ENCODE measurements around the gene PHOSPHO1. TPM values are rescaled to one million over a fixed set of nuclear protein-coding genes. Genes with fewer than 3 reads are reported as not detected.

PHOSPHO1 gene
- total RNA-seq, 4 donors from 2014 or later, result 1.7 TPM; not detected in 3

DNA sequence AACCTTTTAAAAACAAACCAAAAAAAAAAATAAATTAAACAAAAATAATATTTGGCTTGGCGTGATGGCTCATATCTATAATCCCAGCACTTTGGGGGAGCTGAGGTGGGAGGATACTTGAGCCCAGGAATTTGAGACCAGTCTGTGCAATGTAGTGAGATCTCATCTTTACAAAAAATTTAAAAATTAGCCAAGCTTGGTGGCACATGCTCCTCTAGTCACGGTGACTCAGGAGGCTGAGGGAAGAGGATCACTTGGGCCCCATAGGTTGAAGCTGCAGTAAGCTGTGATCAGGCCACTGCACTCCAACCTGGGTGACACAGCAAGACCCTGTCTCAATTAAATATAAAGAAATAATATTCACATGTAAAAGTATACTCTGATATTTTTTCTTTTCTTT is 32.4 kb downstream of the PHOSPHO1 start:
- intact Hi-C loops (cut with DNase I), result no loop called here
- Histone ChIP-seq H3K4me1 (peaks cover 8 to 13% of the 10 kb centered on the region in 2 donors), H3K9me3 (no peaks in the 10 kb centered on the region), H3K4me3 (replicated peaks in 1 of 3) (no peak overlapping the region), H3K27me3 (no peaks in the 10 kb centered on the region), H3K27ac (peak overlapping the region; percentile 6 to 57 (median 33)), H3K36me3 (no peaks in the 10 kb centered on the region)
- peak in 1 of 2 donors; percentile 10 for DNase-seq
- WGBS, 2 donors, result 72 to 82% methylated on average over 2 of the region's 2 CpGs
- TF ChIP-seq, protein P1, sequence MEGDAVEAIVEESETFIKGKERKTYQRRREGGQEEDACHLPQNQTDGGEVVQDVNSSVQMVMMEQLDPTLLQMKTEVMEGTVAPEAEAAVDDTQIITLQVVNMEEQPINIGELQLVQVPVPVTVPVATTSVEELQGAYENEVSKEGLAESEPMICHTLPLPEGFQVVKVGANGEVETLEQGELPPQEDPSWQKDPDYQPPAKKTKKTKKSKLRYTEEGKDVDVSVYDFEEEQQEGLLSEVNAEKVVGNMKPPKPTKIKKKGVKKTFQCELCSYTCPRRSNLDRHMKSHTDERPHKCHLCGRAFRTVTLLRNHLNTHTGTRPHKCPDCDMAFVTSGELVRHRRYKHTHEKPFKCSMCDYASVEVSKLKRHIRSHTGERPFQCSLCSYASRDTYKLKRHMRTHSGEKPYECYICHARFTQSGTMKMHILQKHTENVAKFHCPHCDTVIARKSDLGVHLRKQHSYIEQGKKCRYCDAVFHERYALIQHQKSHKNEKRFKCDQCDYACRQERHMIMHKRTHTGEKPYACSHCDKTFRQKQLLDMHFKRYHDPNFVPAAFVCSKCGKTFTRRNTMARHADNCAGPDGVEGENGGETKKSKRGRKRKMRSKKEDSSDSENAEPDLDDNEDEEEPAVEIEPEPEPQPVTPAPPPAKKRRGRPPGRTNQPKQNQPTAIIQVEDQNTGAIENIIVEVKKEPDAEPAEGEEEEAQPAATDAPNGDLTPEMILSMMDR (IDR thresholded peaks at IDR 0.05), result no peak
- TF ChIP-seq POLR2A (IDR thresholded peaks at IDR 0.05), result no peak

DNA sequence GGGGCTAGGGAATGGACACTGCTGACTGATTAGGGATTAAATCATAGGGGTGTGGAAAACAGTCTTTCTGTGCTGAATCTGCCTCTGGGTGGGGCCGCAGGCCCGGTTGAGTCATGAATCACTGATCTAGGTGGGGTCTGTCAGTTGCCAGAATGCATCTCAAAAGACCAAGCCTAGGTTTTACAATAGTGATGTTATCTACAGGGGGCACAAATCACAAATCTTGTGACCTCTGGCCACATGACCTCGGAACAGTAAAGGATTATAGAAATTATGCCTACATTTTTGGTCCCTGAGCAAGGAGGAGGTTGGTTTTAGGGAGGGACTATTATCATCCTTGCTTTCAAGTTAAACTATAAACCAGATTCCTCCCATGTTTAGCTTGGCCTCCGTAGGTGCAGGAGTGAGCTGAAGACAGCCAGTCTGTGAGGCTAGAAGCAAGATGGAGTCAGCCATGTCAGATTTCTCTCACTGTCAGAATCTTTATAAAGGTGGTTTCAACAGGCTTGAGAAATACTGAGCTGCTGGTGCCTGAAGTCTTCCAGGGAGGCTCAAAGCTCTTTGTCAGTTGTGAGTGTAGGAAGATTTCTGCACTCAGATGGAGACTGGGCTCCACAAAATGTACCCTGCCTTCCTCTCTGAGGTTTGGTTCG is 33.1 kb downstream of the PHOSPHO1 start:
- TF ChIP-seq, protein P1 (IDR thresholded peaks at IDR 0.05), result no peak
- TF ChIP-seq POLR2A (IDR thresholded peaks at IDR 0.05), result no peak
- H3K9me3 ChIP-seq, result no peaks in the 10 kb centered on the region
- no peaks in the 10 kb centered on the region for H3K36me3 ChIP-seq
- H3K27me3 ChIP-seq, result no peaks in the 10 kb centered on the region
- H3K4me1 ChIP-seq, result peaks cover 8 to 13% of the 10 kb centered on the region in 2 donors
- H3K4me3 ChIP-seq (replicated peaks in 1 of 3), result no peak overlapping the region
- 66 to 75% methylated on average over 5 of the region's 5 CpGs for WGBS, 2 donors
- DNase-seq, result no peak
- peak overlapping the region in 2 of 3 donors; percentile 6 to 57 for H3K27ac ChIP-seq
- intact Hi-C loops (cut with DNase I), result no loop called here

DNA sequence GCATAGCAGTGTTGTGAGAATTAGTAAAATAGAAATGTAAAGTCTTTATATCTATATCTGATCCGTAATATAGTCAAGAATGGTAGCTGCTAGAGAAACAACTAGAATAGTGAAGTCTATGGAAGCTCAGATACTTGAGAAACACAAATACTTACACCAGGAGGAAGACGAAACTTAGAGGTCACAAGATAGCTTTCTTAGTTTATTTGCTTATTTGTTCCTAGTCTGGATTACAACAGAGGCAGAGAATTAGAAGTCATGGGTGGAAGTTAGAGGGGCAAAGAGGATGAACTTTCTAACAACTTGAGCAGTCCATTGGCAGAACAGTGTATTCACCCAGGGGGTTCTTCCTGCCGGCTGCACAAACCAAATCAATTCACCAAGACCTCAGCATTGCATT is 34.1 kb downstream of the PHOSPHO1 start:
- WGBS, 2 donors, result 86 to 91% methylated on average over 3 of the region's 3 CpGs
- intact Hi-C loops (cut with DNase I), result no loop called here
- no peak for TF ChIP-seq POLR2A (IDR thresholded peaks at IDR 0.05)
- TF ChIP-seq, protein P1 (IDR thresholded peaks at IDR 0.05), result no peak
- no peak for DNase-seq
- Histone ChIP-seq H3K27ac (peak overlapping the region in 1 of 3 donors; percentile 21), H3K9me3 (no peaks in the 10 kb centered on the region), H3K4me3 (replicated peaks in 1 of 3) (no peak overlapping the region), H3K4me1 (peaks cover 8 to 13% of the 10 kb centered on the region in 2 donors), H3K27me3 (no peaks in the 10 kb centered on the region), H3K36me3 (no peaks in the 10 kb centered on the region)

DNA sequence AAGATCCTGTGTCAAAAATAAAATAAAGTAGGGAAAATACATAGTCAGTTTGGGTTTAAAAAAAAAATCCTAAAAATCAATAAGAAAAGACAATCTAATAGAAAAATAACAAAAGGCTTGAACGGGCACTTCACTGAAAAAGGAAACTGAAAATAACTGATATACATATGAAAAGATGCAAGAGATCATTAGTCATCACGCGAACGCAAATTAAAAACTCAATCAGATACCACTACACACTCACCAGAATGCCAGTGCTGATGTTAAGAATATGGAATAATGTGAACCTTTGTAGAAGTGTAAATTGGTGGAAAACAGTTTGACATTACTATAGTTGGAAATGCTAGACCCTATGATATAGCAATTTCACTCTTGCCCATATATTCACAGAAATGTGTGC is 34.8 kb downstream of the PHOSPHO1 start:
- TF ChIP-seq POLR2A (IDR thresholded peaks at IDR 0.05), result no peak
- TF ChIP-seq, protein P1 (IDR thresholded peaks at IDR 0.05), result no peak
- Histone ChIP-seq H3K36me3 (no peaks in the 10 kb centered on the region), H3K27me3 (no peaks in the 10 kb centered on the region), H3K4me3 (replicated peaks in 1 of 3) (no peak overlapping the region), H3K9me3 (no peaks in the 10 kb centered on the region), H3K27ac (no peak overlapping the region), H3K4me1 (peaks cover 8 to 13% of the 10 kb centered on the region in 2 donors)
- WGBS, 2 donors, result 85% methylated on average over 4 of the region's 4 CpGs
- intact Hi-C loops (cut with DNase I), result no loop called here
- DNase-seq, result no peak

- intact Hi-C loops (cut with DNase I), result loop anchor here (5.0 kb wide), 1 partner anchor 33 kb away; no protein-coding TSS in a partner anchor
- no peaks in the 10 kb centered on the region for H3K27me3 ChIP-seq
- no peaks in the 10 kb centered on the region for H3K36me3 ChIP-seq
- H3K4me3 ChIP-seq (replicated peaks in 1 of 3), result peak overlapping the region in 1 of 3 donors; percentile 13
- 32 to 33% methylated on average over 3 of the region's 3 CpGs for WGBS, 2 donors
- no peaks in the 10 kb centered on the region for H3K9me3 ChIP-seq
- H3K4me1 ChIP-seq, result peaks cover 8 to 13% of the 10 kb centered on the region in 2 donors
- H3K27ac ChIP-seq, result peak overlapping the region; percentile 99 to 100 (median 99)
- no peak for DNase-seq
- no peak for TF ChIP-seq POLR2A (IDR thresholded peaks at IDR 0.05)
- TF ChIP-seq, protein P1 (IDR thresholded peaks at IDR 0.05), result no peak
These were observed 36.3 kb downstream of the PHOSPHO1 start for GRCh38 chr17:49194297-49194607.

Data from thyroid gland (tissue), 4 donors.